Psoas muscle (tissue), 8 donors: Measurements from ENCODE around the gene PTPMT1. TPM values are rescaled to one million over a fixed set of nuclear protein-coding genes. Genes with fewer than 3 reads are reported as not detected.

Source experiments
- ATAC-seq, 4 donors: fragments of 200-7000 bp; cut with Tn5 transposase; one replicate each; pipeline ENCODE4 v1.9.1; 2020; ENCODE audit warnings: moderate library complexity in 3 of 4, mild to moderate bottlenecking in 2 of 4
- DNase-seq, 2 donors: peaks; one replicate each; pipeline ENCODE4 v3.0.0-alpha.2; 2020
- H3K27ac ChIP-seq: fragments of 200-600 bp; one replicate; pipeline ENCODE4 v1.8.0; 2022
- H3K27me3 ChIP-seq, 3 donors: fragments of 200-600 bp in 1 of 3; one replicate each; pipeline versions ENCODE4 v1.6.1 to v1.8.0; 2013 to 2022; ENCODE audit warnings: low read length in 2 of 3, mild to moderate bottlenecking in 2 of 3, moderate library complexity in 1 of 3; ENCODE audit not compliant: insufficient read depth in 3 of 3
- H3K36me3 ChIP-seq, 2 donors: fragments of 200-600 bp in 1 of 2; one replicate each; pipeline versions ENCODE4 v1.6.1 to v1.8.0; 2013 to 2022; ENCODE audit warnings: low read depth in 1 of 2, mild to moderate bottlenecking in 1 of 2, moderate library complexity in 1 of 2; ENCODE audit not compliant: insufficient read depth in 1 of 2
- H3K4me1 ChIP-seq: fragments of 200-600 bp; one replicate; pipeline ENCODE4 v1.8.0; 2022
- H3K4me3 ChIP-seq: fragments of 200-600 bp; one replicate; pipeline ENCODE4 v1.8.0; 2022; ENCODE audit warnings: mild to moderate bottlenecking
- H3K9me3 ChIP-seq: fragments of 200-600 bp; one replicate; pipeline ENCODE4 v1.8.0; 2022
- WGBS, 3 donors: extraction: QIAGEN DNeasy Blood & Tissue Kit; methylation state at CpG; one replicate each; pipeline versions ENCODE4 v1.1.6 to v1.1.7; 2013; 5-methylcytosine and 5-hydroxymethylcytosine counted together
- intact Hi-C, 2 donors: fragments of 100-400 bp; cut with DNase I; formaldehyde crosslinking; loops; one replicate each; pipeline versions ENCODE4 v1.11.0 to v1.14.2; 2022
- polyA plus RNA-seq, 3 donors: library from polyadenylated mRNA; stranded (reverse); fragments of 200-250 nt; gene quantifications; one replicate each; pipeline ENCODE4 v1.2.3, GENCODE V29; 2013
- total RNA-seq, 4 donors: library from RNA; stranded (reverse); fragmentation: NEBNext Ultra II Directional in 2 of 4; extraction: Animal tissue kit (Norgen Biotek cat#: 25700) in 2 of 4; gene quantifications; one replicate each; pipeline versions ENCODE4 v1.2.1 to v1.2.4, GENCODE V29; 2021 to 2023
- TF ChIP-seq, protein P1 (sequence below): fragments of 200-600 bp; IDR thresholded peaks from one replicate; pipeline ENCODE4 v1.8.0; 2022; ENCODE audit warnings: antibody characterized with exemption
- donor health status: healthy with polysubstance abuse.
- donor health status: DM: no; HTN: no; CAD: no; lungs with moderate emphysema.
- donor health status: Bipolar disorder and iron deficiency.
- donor health status: healthy.
- donor health status: DM: yes; HTN: yes; CAD: no.
- donor health status: DM: no; HTN: no; CAD: no.
- donor health status: DM: no; HTN: no; CAD: no.
- donor health status: DM: yes; HTN: yes; CAD: no.

PTPMT1 gene
- total and polyA plus RNA-seq, 7 donors = 20.9 to 40.3 (median 34.5) TPM

DNA sequence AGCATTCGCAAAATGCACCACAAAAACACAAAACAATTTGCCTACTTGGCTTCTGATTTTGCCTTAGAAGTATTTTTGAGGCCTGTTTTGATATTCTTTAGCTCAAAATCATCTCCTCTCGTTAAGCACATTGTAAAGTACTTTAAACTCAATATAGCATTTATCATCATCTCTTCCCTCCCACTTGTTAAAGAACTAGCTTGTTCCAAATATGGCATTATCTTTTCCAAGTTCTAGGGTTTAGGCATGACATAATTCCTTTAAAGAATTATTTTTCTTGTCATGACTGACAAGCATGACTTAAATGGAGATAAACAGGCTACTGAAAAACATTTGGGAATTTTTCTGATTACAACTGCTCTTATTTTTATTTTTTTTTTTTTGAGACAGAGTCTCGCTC is 33.7 kb upstream of the PTPMT1 start:
- Histone ChIP-seq H3K4me1 (peaks cover 63% of the 10 kb centered on the region), H3K27ac (no peak overlapping the region), H3K4me3 (no peak overlapping the region), H3K27me3 (no peaks in the 10 kb centered on the region), H3K36me3 (peaks cover 0 to 7% of the 10 kb centered on the region in 2 donors), H3K9me3 (no peaks in the 10 kb centered on the region)
- intact Hi-C loops = no loop called here
- 80 to 92% (median 81%) methylated on average over 3 of the region's 3 CpGs for WGBS, 3 donors
- TF ChIP-seq, protein P1, sequence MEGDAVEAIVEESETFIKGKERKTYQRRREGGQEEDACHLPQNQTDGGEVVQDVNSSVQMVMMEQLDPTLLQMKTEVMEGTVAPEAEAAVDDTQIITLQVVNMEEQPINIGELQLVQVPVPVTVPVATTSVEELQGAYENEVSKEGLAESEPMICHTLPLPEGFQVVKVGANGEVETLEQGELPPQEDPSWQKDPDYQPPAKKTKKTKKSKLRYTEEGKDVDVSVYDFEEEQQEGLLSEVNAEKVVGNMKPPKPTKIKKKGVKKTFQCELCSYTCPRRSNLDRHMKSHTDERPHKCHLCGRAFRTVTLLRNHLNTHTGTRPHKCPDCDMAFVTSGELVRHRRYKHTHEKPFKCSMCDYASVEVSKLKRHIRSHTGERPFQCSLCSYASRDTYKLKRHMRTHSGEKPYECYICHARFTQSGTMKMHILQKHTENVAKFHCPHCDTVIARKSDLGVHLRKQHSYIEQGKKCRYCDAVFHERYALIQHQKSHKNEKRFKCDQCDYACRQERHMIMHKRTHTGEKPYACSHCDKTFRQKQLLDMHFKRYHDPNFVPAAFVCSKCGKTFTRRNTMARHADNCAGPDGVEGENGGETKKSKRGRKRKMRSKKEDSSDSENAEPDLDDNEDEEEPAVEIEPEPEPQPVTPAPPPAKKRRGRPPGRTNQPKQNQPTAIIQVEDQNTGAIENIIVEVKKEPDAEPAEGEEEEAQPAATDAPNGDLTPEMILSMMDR = no peak
- ATAC-seq = no peak
- no peak for DNase-seq

DNA sequence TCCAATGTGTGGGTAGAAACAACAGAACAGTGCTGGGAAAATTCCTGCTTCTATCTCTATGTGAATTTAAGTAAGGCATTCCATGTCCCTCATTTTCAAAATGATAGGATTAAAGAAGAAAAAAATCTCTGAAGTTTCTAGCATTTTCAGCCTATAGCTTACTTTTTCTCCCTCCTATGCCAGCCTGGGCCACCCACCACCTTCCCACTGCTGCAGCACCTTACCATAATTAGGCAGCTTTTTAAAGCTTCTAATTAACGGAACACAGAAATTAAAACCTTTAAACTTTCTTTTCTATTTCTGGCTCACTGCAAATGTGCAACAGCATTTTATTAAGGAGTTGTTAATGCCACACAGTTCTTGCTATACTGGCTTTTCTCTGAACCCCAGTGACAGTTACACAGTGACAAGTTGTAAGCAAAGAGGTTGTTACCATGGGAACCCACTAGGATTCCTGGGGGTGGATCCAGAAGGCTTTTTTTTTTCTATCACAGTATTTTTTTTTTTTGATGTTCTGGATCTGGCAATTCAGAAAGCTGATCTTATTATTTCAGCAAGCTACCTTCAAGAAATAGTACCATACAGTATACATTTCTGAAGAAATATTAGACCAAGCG is 32.7 kb upstream of the PTPMT1 start:
- intact Hi-C loops = no loop called here
- Histone ChIP-seq H3K27ac (peak overlapping the region; percentile 48), H3K36me3 (peaks cover 0 to 7% of the 10 kb centered on the region in 2 donors), H3K4me1 (peaks cover 57% of the 10 kb centered on the region), H3K4me3 (no peak overlapping the region), H3K27me3 (no peaks in the 10 kb centered on the region), H3K9me3 (no peaks in the 10 kb centered on the region)
- ATAC-seq = peak in 2 of 4 donors; percentile 33 to 35
- 63 to 81% (median 70%) methylated on average over 2 of the region's 2 CpGs for WGBS, 3 donors
- DNase-seq = no peak
- TF ChIP-seq, protein P1 = no peak

DNA sequence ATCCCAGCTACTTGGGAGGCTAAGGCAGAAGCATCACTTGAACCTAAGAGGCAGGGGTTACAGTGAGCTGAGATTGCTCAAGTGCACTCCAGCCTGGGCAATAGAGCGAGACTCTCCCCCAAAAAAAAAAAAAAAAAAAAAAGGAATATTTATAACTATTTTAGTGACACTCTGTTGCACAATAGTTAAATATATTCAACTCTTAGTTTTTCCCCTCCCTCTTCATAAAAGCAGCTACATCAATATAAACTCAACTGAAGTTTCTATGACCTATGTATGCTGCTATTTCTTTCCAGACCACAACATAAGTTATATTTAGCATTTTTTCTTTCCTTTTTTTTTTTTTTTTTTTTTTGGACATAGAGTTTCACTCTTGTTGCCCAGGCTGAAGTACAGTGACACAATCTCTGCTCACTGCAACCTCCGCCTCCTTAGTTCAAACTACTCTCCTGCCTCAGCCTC is 31.7 kb upstream of the PTPMT1 start:
- intact Hi-C loops = no loop called here
- H3K27me3 ChIP-seq = no peaks in the 10 kb centered on the region
- peaks cover 0 to 7% of the 10 kb centered on the region in 2 donors for H3K36me3 ChIP-seq
- H3K4me3 ChIP-seq = no peak overlapping the region
- WGBS, 3 donors = 91 to 96% (median 91%) methylated on average over 2 of the region's 2 CpGs
- H3K4me1 ChIP-seq = peaks cover 61% of the 10 kb centered on the region
- ATAC-seq (peak in 3 of 4 donors; percentile 8 to 27 (median 23)), DNase-seq (no peak)
- TF ChIP-seq, protein P1 = no peak
- H3K27ac ChIP-seq = peak overlapping the region; percentile 18
- H3K9me3 ChIP-seq = no peaks in the 10 kb centered on the region

DNA sequence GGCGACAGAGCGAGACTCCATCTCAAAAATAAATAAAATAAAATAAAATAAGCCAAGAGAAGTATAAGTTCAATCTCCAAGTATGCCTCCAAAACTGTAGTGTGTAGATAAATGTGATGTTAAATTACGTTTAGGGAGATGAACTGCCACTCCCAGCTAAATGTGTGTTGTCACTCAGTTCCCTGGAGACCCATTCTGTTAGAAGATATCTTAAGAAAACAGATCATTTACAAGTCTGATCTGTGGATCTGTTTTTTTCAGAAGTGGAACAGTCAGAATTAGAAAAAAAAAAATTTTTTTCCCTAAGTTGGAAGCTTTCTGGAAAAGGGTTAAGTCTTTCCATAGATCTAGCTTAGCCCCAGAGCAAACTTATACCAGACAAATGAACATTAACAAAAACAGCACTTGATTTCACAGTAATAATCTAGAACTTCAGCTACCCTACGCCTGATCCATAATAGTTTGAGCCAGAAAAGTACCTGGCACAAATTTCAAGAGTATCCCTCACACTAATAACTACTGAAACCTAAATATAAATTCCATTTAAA is 30.6 kb upstream of the PTPMT1 start:
- WGBS, 3 donors = 75 to 90% (median 77%) methylated on average over 4 of the region's 4 CpGs
- no peak overlapping the region for H3K27ac ChIP-seq
- H3K4me1 ChIP-seq = peaks cover 71% of the 10 kb centered on the region
- peaks cover 0 to 7% of the 10 kb centered on the region in 2 donors for H3K36me3 ChIP-seq
- DNase-seq (no peak), ATAC-seq (no peak)
- no peak overlapping the region for H3K4me3 ChIP-seq
- intact Hi-C loops = no loop called here
- no peaks in the 10 kb centered on the region for H3K9me3 ChIP-seq
- H3K27me3 ChIP-seq = no peaks in the 10 kb centered on the region
- TF ChIP-seq, protein P1 = no peak
